Activated CD4-positive, alpha-beta T cell treated with anti-CD3 and anti-CD28 coated beads, Interleukin-2, amount 50 U/mL, for 16 hours (primary cell): ENCODE results near the gene ONECUT2.
"Not testable (repeated sequence)": the region's sequence is repeated elsewhere in the genome, so short reads cannot be mapped to it uniquely, and the experiment has no call there.

Experiments used
- DNase-seq: peaks from one replicate; pipeline ENCODE4 v3.0.0-alpha.2; 2020

Gene ONECUT2

DNA sequence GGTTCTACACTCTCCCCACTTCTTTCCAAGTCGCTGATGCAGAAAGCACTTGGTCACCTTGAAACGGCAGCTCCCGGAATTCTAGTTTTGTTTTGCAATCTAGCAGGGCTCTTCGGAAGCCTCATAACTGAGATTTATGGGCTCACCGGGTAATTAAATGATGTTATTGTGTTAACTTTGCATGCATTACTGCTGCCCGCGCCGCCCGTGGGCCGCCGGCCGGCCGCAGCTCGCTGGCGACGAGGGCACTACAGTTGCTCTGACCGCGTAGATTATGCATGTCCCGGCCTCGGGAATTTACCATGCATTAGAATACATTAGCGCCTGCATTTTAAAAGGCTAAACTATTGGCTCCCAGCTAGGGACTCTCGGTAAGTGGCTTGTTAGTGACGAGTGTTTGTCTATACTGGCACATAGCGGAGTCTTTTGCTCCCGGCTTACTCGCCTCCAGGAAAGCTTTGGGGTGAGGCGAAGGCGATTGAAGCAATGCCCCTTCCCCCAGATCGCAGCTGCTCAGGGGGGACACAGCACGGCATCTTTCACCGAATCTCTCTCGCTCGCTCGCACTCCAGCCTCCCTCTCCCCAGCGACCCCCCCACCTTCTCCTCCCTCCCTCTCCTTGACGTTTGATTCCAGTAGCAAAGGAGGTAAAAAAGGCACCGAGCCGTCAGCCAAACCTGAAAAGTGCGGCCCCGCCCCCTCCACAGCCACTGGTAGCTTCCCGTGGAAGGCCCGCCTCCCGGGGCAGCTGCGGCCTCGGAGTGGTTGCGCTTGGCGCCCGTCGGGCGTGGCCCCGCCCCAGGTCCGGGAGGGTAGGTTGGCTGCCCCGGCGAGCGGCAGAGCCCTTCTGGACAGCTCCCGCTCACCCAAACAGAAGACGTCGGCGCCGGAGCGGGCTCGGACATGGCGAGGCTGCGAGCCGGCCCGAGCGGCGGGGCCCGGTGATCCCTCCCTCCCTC, at the start of gene ONECUT2:
ONECUT2 (plus strand) TSS at position 839 of the 959 bp plus-strand sequence. CDS start 343 bp downstream, outside the sequence.
- peak; percentile 67 for DNase-seq

DNA sequence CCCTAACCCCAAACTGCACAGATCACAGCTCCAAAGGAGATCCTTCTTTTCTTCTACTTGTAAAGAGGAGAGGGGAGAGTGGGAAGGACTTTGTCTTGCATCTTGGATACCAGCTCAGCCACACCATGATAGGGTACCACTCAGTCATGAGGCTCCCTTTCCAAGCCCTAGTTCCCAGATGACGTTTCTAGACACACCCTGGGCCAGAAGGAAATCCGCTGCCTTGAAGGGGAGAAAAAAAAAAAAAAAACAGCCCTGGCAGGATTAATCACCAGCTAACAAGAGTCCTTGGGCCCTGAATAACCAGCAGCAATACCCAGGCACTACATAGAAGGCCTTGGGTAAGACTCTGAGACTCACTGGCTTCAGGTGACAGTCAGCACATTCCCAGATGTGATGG, 45.9 kb upstream of the ONECUT2 start:
- no peak for DNase-seq

DNA sequence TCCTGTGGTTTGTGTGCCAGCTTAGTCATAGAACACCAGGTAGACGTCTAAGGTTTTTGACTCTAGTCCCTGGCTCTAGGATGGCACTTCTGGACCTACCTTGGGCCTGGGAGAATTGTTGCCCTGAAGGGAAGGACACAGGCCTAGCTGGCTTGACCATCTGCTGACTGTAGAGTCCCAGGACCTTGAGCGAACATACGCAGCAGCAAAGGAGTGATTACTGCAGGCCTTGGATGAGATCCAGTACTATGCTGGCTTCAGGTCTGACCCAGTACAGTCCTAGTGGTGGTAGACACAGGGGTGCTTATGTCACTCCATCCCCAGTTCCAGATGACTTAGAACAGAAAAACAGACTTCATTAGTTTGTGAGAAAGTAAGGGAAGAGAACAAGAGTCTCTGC, 45.1 kb upstream of the ONECUT2 start:
- DNase-seq: no peak

DNA sequence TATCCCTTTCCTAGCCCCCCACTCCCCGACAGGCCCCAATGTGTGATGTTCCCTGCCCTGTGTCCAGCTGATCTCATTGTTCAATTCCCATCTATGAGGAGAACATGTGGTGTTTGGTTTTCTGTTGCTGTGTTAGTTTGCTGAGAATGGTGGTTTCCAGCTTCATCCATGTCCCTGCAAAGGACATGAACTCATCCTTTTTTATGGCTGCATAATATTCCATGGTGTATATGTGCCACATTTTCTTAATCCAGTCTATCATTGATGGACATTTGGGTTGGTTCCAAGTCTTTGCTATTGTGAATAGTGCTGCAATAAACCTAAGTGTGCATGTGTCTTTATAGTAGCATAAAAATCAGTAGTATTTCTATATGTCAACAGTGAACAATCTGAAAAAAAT, 40.4 kb upstream of the ONECUT2 start:
- not testable (repeated sequence) for DNase-seq

DNA sequence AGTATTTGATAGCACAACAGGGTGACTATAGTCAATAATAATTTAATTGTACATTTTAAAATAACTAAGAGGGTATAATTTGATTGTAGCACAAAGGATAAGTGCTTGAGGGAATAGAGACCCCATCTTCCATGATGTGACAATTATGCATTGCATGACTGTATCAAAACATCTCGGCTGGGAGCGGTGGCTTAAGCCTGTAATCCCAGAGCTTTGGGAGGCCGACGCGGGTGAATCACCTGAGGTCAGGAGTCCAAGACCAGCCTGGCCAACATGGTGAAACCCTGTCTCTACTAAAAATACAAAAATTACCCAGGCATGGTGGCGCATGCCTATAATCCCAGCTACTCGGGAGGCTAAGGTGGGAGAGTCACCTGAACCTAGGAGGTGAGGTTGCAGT, 38.3 kb upstream of the ONECUT2 start:
- DNase-seq: not testable (repeated sequence)

DNA sequence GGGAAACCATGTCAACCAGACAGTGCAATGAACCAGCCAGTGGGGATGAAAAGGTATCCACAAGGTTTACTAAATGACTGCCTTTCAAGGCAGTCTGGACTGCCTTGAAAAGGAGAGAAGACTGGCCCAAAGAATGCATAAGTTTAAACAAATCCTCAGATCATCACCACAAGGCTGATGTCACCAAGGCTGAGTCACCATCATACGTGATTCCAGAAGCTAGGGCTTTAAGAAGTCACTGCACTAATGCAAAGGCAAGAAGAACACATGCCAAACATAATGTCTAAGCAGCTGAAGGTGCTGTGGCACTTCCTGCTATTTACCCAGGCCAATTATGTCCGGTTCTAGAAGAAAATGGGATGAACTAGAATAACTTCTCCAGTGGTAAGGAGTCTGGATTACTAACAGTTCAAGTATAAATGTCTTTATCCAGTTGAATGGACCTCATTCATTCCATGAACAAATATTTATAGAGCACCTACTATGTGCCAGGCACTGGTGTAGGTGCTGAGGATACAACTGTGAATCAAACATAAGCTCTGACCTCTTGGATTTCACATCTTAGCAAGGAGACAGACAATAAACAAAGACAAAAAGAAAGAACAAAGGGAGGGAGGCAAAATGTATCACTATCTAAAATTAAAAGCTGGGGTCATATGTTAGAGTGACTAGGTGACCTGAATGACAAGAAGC, 37.6 kb upstream of the ONECUT2 start:
- DNase-seq: no peak

DNA sequence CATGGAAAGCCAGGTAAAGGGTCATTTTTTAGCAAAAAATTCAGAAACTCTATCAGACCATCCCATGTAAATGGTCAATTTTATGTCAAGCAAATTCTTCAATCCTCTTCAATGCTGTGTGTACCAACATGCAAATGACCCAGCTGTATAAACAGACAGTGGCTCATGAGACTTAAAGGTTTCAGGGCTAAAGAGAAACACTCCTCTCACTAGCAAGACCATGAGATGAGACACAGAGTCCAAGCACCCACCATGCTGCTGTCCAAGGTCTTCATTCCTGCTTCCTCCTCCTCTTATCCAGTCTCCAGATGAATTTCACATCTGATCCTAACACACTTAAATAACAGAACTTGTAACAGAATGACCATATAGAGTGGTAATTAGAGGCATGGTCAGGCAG, 30.8 kb upstream of the ONECUT2 start:
- no peak for DNase-seq

DNA sequence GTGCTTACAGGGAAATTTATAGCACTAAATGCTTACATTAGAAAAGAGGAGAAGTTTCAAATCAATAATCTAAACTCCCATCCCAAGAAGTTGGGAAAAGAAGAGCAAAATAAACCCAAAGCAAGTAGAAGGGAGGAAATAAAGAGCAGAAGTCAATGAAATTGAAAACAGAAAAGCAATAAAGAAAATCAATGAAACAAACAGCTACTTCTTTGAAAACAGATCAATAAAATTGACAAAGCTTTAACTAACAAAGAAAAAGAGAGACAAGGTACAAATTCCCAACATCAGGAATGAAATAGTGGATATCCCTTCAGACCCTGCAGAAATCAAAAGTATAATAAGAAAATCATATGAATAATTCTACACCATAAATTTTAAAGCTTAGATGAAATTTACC, 25.5 kb upstream of the ONECUT2 start:
- no peak for DNase-seq

DNA sequence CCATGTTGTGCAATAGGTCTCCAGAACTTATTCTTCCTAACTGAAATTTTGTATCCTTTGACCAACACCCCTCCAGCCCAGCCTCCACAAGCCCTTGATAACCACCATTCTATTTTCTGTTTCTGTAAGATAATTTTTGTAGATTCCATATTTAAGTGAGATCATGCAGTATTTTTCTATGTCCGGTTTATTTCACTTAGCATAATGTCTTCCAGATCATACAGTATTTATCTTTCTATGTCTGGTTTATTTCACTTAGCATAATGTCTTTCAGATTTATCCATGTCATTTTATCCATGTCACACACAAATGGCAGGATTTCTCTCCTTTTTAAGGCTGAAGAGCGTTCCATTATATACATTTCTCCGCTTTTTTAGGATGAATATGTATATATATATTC, 24.4 kb upstream of the ONECUT2 start:
- DNase-seq: no peak

DNA sequence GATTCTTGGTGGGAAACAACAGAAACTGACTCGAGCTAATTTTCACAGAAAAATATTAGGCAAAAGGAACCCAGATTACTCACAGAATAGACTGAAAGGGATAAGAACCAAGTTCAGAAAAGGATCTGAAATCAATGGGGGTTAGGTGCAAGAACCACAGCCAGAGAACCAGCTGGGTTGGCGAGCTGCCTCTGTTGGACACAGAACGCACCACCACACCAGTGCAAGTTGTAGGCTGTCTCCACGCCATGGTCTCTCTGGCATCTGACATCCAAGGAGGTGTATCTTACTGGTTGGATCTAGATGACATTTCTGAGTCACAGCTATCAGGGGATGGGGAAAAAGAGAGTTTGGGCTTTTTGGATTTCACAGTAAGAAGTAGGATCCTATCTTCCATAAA, 18.6 kb upstream of the ONECUT2 start:
- DNase-seq: no peak

DNA sequence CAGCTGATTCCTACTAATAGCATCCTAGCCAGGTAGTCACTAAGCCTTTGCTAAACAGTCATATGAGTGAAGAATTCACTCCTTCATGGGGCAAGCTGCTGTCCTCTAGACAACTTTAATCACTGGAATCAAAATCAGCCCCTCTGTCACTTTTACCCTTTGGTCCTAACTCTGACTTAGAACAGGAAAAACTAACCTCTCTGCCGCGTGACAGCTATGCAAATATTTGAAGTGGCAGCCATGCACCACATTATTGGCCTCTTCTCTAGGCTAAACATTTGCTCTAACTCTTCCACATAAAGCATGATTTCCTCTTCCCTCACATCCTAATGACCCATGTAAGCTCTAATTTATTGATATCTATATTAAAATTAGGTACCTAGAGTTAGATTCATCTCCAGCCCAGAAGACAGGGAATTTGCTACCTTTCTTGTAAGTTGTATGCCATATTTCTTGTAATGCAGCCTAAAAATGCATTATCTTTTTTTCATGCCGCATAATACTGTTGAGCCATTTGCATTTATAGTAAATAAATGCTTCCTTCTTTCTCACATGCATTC, 12.8 kb upstream of the ONECUT2 start:
- no peak for DNase-seq

DNA sequence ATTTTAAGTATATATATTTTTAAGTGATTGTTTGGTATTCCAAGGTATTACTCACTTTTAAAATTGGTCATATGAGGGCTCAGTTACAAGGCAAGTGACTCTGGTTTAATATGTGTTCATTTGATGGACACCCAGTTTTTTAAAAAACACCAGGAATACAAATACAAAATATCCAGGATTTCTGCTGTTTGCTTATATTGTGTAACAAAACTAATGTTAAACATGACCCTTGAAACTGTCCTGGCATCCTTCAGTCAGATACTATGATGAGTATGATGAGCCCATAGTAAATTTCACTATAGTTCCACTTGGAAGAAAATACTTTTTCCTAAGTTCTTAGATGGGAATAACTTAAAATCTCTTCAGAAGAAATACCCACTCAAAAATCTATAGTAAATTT, 11.4 kb upstream of the ONECUT2 start:
- no peak for DNase-seq

DNA sequence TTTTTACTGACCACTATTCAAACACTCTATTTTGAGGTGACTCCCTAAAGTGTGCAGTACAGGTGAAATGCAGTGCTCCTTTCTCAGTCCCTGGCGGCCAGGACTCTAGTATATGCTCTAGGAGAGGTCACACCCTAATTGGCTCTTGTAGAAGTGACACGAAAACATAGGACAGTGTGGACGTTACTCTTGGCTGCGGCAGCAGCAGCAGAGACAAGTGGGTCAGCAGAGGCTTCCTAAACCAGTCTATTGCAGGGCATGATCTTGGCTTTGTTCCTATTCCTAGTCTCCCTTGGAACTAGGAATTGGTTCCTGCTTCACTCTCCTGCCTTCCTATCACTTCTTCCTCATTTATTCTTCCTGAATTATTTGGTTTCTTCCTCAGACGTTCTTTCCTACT, 10.1 kb upstream of the ONECUT2 start:
- DNase-seq: no peak

DNA sequence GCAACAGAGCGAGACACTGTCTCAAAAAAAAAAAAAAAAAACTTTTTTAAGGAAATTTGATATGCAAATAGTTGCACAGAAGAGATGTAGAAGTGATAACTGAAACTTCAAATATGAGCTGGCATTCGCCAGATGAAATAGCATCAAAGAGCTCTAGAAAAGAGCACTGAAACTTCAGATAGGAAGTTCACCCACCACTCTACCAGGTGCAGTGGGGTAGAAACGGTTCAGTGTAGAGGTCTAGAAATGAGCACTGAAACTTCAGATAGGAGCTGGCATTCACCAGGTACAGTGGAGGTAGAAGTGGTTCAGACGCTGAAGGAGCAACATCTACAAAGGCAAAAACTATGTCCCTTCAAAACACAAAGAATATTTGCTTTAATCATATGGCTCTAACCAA, 9.0 kb upstream of the ONECUT2 start:
- DNase-seq: peak; percentile 42

DNA sequence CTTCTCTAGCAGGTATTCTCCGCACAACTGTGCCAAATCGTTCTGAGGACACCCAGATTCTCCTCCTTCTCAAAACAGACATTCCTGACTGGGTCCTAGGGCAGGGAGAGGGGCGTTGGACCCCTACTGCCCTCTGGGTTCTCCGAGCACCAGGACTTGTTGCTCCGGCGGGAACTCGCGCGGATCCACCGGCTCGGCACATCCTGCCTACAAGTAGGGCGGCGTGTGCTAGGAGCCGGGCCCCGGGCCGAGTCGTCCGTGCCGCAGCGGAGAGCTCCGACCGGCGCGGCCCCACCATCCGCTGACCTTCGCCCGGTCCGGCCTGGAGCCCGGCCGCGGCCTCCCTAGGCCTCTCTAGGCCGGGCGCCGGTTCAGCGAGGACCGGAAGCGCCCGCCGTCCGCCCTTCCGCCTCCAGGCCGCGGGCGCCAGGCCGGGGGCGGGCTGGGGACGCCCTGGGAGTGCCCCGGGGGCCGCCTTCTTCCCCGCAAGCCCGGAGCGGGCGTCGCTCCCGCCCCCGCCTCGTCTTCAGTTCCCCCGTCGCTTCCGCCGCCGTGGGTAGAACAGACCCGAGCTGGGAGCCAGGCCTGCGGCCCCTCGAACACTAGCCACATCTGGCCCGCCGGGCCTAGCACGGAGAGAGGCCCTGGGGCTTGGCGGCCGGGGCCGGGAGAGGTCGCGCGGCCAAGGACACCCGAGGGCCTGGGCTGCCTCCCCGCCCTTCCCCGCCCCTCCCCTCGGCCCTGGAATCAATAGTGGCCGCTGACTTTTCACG, 7.6 kb upstream of the ONECUT2 start:
- no peak for DNase-seq

DNA sequence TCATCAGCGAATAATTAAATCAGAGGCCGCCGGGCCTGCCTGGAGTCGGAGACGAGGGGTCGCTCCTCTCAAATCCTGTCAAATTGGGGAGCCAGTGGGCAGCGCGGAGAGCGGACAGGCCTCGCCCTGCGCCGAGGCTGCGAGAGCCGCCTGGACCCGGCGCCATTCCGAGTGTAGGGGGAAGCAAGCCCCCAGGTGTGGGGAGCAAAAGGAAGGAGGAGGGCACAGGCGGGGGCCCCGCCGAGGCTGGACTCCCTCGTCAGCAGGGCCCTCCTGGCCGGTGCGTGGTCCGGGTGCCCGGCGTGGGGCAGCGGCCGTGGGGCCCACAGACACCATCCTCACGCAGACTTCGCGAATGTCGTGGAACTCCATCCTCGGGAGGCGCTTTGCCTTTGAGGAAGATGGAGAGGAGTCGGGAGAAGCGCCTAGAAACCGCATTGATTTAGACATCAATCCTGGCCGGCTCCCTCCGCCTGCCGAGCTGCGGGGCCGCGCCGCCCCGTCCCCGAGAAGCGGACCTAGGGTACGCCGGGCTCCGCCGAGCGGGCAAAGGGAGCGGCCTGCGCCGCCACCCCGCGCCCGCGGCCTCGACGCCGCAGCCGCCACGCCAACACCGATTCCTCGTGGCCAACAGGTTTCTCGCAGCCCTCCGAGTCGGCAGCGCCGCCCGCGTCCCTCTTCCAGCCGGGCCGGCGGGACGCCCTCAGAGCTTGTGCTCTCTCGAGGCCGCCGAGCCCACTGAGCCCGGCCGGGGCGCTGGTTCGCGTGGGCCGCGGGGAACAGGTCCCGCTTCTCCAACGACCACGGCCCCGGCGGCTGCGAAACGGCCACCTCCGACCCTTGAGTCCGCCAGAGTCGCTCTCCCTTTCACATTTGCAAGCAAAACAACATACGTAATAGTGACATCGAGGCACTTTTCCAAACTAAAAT, 6.7 kb upstream of the ONECUT2 start:
- no peak for DNase-seq

DNA sequence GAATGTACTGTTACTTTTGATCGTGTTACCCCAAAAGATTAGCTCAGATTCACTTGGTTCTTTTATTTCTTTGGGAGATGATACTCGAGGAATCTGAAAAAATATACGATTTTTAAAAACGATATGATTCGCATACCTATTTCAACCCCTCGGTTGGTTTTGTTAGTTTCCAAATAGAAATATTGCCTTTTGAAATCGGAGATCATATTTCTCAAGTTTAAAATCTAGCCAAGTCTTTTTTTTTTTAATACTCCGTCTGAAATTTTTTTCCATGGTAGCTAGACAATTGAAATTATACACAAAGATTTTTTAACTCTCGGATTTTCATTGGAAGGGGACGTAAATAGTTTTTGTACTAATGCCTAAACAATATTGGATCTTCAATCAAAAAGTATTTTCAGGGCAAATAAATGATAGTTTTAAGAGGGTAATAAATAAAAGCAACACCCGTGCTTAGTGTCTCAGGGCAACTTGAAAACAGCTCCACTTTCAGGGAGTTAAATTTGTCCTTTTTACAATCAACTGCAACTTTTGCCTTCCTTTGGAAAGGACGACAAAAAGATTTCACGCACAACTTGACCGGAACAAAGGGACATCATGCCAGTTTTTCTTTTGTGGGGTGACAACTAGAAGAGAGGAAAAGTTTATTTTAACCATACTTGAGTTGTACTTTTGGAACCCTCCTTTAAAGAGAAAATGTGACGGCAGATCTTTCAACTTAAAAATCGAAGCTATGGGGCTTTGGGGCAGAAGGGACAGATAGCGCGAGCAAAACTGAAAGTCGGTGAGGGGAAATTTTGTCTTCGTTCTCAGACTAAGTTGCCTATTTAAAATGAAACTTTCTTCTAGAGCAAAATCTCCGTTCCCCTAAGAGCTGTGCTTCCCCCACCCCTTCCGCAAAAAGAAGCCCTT, 5.8 kb upstream of the ONECUT2 start:
- DNase-seq: peak; percentile 29

DNA sequence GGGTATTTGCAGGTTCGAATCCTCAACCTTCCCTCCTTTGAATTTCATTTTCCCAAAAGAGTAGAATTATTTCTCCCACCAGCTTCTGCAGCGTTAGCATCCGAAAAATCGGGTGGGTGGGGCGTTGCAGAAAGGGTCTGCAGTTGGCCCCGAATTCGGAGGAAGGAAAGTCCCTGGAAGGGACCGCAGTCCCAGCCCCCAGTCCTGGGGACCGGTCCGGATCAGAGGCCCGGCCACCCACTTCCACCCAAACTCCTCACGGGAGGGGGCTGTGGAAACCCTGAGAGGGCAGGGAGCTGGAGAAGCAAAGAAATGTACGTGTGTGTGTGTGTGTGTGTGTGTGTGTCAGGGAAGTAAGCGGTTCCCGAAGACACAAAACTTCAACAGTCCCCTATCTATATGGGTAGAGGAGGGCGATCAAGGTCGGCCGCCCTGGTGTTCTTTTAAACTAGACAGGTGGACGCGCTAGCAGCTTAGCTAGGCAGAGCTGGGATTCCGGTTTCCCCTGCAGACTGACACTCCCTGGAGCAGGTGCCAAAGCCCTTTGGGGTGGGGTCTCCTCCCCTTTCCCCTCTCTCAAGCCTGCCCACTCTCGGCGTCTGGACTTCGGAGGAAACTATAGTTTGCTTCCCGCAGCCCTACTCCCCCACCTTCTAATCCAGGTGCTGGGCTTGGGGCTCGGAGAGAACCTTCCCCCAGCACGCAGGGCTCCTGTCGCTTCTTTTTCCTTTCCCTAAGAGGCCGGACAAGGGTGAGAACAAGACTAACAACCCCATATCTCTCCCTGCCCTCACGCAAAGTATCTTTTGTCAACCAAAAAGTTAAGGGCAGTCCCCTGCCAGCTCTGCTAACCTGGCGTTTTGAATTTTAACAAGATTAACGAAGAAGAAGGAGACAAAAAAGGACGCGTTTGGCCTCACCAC, 4.8 kb upstream of the ONECUT2 start:
- DNase-seq: no peak

DNA sequence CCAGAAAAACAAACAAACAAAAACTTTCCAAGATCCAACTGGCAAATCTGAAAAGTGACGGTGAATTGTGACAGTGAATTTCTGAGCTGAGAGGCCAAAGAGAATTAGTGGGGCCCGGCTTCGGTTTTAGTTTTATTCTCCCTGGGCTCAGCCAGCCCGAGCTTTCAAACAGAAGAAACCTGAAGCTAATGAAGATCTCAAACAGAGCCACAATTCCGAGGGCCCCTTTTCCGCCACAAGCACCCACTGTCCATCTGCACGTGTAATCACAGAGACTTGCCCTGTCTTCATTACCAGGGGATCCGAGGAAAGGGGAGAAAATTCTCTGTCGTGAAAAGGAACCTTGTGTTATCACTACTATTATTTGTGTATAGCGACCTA, 4.2 kb upstream of the ONECUT2 start:
- no peak for DNase-seq
